NCI-H2081 (cell line): Measurements from ENCODE around the gene GLB1L.
A peak's percentile ranks its signal among the peaks of the same experiment; 100 is the strongest.
"Not testable (repeated sequence)": the region's sequence is repeated elsewhere in the genome, so short reads cannot be mapped to it uniquely, and the experiment has no call there.

Experiments used
- DNase-seq, 2 experiments: peaks; one replicate each; lab custom pipeline; 2025; lab: John Stamatoyannopoulos, UW

The GLB1L gene

DNA sequence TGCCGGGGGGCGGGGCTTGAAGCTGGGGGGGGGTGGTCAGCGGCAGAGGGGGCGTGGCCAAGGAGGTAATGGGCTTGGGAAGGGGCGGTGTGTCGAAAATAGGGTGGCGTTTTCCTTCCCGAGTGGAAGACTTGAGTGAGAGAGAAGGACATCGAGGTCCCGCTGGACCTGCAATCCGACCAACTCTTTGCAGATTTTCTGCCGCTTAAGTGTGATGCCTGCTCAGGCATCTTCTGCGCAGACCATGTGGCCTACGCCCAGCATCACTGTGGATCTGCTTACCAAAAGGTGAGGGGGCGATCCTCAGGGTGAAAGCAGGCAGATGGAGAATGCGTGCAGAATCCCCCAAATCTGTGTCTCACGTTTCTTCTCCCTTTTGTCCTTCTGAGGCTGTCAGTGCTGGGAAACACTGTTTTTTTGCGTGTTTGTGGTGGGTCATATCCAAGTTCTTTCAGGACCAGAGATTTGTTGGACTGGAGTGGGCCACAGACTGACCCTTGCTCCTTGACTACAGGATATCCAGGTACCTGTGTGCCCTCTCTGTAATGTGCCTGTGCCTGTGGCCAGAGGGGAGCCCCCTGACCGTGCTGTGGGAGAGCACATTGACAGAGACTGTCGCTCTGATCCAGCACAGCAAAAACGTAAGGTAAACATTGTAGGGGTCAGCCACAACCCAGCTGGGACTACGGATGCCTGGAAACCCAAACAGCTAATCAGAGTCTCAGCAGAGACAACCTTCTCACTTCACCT, 37.9 kb downstream of the GLB1L start:
- DNase-seq = no peak

DNA sequence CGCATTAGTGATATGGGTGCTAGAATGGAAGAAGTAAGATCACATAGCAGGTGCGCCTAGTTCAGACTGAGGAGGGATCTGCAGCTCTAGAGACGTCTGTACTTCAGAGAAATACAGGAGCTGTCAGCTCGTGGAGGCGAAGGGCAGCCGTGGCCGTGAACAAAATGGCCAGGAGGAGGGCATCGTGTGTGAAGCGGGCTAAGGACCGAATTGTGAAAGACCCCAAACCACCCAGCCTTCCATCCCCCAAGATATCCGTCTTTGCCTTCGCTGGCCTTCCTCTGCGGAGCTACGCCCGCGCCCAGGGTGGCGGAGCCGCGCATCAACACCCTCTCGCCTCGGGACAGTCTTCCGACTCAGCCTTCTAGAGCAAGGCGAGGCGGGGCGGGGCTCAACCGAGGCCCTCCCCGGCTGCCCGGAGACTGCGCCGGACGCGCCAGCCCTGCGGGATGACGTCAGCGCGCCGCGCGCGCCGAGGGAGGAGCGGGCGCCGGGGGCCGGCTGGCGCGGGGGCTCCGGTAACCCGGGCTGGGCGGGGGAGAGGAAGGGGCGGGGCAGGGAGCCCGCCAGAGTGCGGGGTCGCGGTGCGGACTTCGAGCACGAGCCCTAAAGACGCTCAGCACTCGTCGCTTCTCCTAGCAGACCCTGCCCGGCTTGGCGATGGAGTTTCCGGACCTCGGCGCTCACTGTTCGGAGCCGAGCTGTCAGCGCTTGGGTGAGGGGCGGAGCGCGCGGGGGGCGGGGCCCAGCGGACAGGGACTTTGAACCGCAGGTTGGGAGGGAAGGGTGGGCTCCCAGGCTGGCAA, 38.7 kb downstream of the GLB1L start, which contains the start of gene ZFAND2B:
TSS of gene ZFAND2B (plus strand) at position 455 of the 806 bp plus-strand sequence. CDS start at position 661, 206 bp downstream.
- peak; percentile 91 to 92 for DNase-seq

DNA sequence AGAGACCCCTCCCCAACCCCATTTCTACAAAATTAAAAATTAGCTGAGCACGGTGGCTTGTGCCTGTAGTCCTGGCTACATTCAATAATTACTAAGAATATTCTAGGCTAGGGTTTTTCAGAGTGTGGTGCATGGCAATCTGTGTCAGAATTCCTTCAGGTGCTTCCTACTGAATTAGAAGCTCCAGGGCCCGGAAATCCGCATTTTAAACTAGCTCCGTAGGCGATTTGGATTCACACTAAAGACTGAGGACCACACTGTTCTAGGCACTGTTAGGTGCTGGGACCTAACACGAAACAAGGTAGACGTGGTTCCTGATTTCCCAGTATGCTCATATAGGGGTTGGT, 39.3 kb downstream of the GLB1L start:
- DNase-seq = no peak

DNA sequence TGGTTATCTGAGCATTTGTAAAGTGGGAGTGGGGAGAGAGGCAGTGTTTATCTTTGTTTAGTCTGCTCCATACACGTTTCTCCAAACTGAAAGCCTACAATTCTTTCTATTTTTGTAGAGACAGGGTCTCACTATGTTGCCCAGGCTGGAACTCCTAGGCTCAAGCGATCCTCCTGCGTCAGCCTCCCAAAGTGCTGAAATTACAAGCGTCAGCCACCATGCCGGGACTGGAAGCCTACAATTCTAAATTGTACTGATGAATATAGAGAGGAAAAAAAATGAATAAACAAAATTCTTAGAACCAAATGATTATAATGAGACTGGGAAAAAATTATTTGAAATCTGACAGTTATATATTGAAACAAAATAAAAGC, 40.1 kb downstream of the GLB1L start:
- no peak for DNase-seq

DNA sequence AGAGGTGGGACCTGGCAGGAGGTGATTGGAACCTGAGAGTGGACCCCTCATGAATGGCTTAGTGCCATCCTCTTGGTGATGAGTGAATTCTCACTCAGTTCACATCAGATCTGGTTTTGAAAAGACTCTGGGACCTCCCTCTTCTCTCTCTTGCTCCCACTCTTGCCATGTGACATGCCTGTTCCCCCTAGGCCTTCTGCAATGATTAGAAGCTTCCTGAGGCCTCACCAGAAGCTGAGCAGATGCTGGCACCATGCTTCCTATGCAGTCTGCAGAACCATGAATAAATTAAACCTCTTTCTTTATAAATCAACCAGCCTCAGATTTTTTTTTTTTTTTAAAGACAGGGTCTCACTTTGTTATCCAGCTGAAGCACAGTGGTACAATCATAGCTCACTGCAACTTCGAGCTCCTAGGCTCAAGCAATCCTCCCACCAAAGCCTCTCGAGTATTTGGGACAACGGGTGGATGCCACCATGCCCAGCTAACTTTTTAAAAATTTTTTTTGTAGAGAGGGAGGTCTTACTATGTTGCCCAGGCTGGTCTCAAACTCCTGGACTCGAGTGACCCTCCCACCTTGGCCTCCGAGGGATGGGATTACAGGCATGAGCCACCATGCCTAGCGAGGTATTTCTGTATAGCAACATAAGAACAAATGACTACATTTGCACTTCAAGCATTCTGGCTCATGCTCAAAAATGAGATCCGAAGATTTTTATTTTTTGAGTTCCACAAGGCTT, 40.6 kb downstream of the GLB1L start:
- DNase-seq = no peak

DNA sequence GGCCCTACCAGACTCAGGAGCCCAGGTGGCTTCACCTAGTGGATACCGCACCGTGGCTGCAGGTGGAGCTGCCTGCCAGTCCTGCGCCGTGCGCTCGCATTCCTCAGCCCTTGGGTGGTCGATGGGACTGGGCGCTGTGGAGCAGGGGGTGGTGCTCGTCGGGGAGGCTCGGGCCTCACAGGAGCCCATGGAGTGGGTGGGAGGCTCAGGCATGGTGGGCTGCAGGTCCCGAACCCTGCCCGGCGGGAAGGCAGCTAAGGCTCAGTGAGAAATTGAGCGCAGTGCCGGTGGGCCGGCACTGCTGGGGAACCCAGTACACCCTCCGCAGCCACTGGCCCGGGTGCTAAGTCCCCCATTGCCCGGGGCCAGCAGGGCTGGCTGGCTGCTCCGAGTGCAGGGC, 43.9 kb downstream of the GLB1L start:
- DNase-seq = not testable (repeated sequence)

DNA sequence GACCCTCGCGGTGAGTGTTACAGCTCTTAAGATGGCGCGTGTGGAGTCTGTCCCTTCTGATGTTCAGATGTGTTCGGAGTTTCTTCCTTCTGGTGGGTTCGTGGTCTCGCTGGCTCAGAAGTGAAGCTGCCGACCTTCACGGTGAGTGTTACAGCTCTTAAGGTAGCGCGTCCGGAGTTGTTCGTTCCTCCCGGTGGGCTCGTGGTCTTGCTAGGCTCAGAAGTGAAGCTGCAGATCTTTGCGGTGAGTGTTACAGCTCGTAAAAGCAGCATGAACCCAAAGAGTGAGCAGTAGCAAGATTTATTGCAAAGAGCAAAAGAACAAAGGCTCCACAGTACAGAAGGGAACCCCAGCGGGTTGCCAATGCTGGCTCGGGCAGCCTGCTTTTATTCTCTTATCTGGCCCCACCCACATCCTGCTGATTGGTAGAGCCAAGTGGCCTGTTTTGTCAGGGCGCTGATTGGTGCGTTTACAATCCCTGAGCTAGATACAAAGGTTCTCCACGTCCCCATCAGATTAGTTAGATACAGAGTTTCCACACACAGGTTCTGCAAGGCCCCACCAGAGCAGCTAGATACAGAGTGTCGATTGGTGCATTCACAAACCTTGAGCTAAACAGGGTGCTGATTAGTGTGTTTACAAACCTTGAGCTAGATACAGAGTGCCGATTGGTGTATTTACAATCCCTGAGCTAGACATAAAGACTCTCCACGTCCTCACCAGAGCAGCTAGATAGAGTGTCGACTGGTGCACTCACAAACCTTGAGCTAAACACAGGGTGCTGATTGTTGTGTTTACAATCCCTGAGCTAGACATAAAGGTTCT, 44.5 kb downstream of the GLB1L start:
- not testable (repeated sequence) for DNase-seq

DNA sequence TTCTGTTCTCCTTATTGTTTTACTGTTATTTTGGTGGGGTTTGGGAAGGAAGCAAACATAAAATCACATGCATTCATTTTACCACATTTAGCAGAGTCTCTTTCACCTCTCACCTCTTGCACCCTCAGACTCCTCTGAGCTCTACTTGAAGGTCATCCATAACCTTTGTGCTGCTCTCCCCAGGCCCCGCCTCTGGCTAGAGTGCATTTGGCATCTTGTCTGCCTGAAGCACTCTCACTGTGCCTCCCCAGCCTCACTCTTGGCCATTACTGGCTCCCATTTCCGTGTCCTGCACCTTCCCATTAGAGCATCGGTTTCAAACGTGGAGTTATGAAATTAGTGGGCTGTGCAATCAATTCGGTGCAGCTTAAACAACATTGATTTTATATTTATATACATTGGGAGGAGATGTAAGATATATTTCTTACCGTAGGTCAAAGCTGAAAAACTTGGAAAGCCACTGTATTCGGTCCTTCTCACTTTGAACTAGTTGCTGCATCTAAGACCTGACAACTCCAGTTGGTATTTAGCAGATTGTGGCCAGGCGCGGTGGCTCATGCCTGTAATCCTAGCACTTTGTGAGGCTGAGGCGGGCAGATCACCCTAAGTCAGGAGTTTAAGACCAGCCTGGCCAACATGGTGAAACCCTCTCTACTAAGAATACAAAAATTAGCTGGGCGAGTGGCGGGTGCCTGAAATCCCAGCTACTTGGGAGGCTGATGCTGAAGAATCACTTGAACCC, 45.6 kb downstream of the GLB1L start:
- no peak for DNase-seq

DNA sequence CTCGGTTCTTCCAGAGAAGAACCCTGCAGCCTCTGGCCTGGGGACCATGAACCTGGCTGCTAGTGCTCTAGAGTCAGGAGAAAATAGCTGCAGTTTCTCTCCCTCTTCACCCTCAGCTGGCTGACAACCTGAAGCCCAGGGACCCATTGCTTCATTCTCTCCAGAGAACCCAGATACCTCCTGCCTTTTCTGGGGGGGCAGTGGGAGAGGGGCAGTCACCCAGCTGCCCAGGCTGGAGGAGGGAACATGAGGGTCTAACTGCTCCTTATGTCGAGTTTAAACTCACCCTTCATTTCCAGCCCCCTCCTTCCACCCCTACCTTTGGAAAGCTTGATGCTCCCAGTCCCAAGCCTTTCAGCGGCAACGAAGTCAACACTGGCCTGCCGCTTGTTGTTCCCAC, 46.3 kb downstream of the GLB1L start:
- no peak for DNase-seq

DNA sequence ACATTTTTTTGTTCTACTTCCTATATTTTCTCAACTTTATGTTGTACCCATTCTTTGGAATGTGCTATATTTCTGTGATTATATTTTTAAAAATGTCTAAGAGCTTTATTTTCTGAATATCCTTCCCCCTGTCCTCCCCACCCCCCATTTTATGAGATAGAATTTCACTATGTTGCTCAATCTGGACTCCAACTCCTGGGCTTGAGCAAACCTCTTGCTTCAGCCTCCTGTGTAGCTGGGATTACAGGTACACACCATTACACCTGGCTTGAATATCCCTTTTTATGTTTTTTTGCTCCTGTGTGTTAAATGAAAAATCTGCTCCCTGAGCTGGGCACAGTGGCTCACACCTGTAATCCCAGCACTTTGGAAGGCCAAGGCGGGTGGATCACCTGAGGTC, 47.9 kb downstream of the GLB1L start:
- no peak for DNase-seq

DNA sequence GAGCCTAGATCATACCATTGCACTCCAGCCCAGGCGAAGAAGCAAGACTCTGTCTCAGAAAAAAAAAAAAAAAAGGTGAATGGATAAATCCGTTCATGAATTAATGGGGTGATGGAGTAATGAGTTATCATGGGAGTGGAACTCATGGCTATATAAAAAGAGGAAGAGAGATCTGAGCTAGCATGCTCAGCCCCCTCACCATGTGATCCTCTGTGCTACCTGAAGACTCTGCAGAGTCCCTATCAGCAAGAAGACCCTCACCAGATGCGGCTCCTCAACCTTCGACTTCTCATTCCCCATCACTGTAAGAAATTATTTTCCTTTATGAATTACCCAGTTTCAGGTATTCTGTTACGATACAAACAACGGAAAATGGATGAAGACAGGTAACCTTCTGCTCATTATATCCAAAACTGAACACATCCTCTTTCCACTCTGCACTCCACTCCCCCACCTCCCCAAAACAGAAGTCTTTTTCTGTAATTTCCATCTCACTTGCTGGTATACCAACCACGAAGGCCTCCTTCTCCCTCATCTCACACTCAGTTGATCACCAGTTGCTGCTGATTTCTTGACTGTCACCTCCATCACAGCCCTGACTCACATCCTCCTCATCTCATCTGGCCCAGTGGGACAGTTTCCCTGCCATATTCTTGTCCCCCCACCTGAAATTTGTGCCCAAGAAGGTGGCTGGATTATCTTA, 58.3 kb downstream of the GLB1L start:
- DNase-seq = no peak
